Activated CD8-positive, alpha-beta memory T cell treated with anti-CD3 and anti-CD28 coated beads, Interleukin-2, amount 50 U/mL, for 24 hours (primary cell): ENCODE data around the gene TM9SF2.
"Not testable (repeated sequence)": the region's sequence is repeated elsewhere in the genome, so short reads cannot be mapped to it uniquely, and the experiment has no call there.

ENCODE experiments used
- DNase-seq: peaks from one replicate; pipeline ENCODE4 v3.0.0-alpha.2; 2020; ENCODE audit errors: extremely low read depth

Gene TM9SF2

GRCh38 chr13:99501184-99501847 lies at the start of gene TM9SF2:
Gene TM9SF2, plus strand, starts transcription at chr13:99501472. Its CDS starts 135 bp downstream, at chr13:99501607.
- peak; percentile 93 for DNase-seq

- DNase-seq = no peak
Measured at GRCh38 chr13:99454518-99455183, 46.6 kb upstream of the TM9SF2 start.

DNA sequence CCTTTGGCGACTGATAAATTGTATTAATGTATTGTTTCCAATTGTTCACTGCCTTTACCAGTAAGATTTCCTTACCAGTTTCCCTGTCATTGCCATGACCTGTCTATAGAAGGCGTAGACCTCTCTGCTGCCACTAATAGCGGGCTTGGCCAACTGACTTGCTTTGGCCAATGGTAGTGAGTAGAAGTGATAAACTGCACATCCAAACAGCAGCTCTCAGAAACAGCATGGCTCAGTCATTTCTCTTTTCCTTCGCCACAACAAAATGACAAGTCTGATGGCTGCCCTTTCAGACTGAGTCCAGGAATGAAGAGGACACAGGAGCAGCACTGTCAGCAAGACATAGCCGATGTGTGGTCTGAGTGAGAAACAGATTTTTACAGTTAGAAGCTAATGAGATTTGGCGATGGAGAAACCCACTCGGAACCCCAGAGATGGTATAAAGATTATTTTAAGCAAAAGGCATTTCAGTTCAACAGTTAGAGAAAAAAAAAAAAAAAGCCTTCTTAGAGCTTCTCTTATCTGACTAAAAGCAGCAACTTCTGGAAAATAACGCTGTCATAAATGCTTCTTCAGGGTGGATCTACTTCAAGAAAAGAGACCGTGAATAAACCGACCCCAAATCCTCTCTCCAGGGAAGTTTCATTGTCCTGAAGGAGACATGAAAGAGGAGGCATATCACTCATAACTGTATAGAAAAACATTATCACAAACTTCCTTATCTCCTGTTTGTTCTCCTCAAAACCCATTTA lies 42.0 kb upstream of the TM9SF2 start:
- DNase-seq = no peak

DNA sequence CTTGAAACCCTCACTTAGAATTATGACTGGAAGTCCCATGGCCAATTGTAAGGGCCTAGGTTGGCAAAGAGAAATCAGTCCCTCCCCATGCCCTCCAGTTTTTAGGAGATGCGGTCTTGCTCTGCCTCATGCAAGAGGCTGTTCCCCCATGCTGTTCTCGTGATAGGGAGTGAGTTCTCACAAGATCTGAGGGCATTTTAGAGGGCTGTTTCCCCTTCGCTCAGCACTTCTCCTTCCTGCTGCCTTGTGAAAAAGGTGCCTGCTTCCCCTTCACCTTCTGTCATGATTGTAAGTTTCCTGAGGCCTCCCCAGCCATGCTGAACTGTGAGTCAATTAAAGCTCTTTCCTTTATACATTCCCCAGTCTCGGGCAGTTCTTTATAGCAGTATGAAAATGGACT lies 40.5 kb upstream of the TM9SF2 start:
- DNase-seq = not testable (repeated sequence)

DNA sequence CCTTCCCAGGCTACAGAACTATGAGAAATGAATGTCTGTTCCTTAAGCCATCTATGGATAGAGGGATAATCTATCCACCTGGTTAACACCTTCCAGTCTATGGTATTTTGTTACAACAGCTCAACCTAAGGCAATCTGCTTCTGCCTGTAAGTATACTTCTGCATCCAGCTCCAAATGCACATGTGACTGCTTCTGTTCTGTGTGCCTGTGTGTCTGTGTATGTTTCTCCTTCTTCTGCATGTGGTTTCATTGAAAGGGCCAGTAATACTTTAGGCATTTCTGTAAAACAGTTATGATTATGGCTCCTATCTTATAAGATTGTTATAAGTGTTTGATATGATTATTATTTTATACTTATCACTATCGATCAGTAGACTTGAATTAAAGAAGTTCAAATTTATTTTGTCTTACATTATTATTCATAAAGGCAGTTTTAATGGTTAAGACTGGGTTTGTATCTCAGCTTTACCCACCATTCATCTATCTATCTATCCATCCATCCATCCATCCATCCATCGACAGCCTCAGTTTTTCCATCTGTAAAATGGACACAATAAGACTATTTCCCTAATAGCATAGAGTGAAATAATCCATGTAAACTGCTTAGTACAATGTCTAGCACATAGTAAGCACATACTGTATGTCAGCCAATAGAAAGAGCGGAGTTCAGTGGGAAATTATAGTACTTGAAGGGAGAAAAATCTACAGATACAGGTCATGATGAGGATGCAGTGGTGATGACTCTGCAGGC lies 37.5 kb upstream of the TM9SF2 start:
- DNase-seq = no peak

DNA sequence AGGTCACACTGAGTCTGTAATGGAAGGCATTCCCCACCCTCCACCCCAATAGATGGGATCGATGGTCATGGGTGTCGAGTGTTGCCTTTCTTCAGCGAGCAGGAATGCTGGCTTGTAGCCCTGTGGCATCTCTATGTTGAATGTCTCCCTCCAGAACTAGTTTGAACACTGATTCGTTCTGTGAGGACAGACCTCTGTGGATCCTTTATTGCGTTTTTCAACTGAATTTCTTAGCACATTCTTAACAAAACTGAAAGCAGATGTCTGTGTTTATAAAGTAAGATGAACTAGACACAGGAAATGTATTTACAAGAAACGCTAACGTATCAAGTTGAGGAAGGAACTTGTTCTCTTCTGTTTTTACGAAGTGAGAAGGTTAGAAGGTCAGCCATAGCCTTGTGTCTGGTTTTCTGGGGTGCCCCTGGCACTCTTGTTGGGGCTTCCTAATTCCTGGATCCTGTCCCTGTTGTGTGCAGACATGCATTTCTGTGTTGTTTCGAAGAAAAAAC lies 36.8 kb upstream of the TM9SF2 start:
- DNase-seq = no peak

DNA sequence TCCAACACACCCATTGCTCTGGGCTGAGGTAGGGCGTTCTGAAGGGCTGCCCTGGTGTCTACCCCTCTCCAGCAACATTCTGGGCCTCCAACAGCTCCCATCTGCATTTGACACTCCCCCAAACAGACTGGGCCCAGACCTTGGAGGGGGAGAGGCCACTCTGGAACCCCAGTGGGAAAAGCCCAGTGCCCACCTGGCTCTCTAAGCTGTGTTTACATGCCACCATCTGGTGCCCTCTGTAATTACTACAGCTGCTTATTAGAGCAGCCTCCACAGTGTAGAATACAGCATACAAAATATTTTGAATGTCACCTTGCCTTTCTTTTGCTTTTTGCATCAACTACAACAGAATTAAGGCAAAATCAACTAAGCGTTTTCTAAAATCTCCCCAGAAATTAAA lies 35.8 kb upstream of the TM9SF2 start:
- no peak for DNase-seq

GRCh38 chr13:99467764-99468163 lies 33.5 kb upstream of the TM9SF2 start:
- no peak for DNase-seq

GRCh38 chr13:99469041-99469440 lies 32.2 kb upstream of the TM9SF2 start:
- no peak for DNase-seq

- no peak for DNase-seq
Measured at GRCh38 chr13:99470027-99470426, 31.2 kb upstream of the TM9SF2 start.

GRCh38 chr13:99471221-99472121 lies 29.8 kb upstream of the TM9SF2 start:
- DNase-seq = no peak

DNA sequence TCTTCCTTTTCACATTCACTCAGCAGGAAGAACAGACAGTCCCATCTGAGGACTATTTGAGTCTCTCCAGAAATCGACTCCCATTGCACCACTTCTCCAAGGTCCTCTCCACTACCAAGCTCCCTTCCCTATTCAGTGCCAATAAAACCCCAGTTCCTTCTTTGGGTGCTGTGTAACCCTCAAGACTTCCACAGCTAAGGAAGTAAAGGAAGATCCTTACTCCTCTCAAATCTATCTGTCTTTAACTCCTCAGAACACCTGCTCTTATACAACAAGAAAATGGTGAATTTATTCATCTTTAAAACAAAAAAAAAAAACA lies 29.2 kb upstream of the TM9SF2 start:
- no peak for DNase-seq

DNA sequence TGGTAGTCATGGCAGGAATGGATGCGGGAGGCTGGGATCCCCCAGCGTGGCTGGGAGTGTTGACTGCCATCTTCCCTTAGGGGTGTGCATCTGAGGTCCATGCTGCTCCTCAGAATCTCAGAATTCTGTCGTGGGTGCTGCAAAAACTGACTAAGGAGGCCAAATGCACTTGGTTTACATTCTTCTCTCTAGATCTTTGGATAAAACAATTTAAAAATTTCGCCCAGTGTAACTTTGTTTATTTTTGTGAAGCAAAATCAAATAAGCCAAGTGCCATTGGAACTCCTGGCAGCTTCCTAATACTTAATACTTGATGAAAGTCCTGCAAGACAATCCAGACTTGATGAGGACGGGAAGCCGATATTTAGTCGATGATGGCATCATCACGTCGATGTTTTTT lies 27.8 kb upstream of the TM9SF2 start:
- DNase-seq = no peak

GRCh38 chr13:99476648-99477047 lies 24.6 kb upstream of the TM9SF2 start:
- DNase-seq = no peak

GRCh38 chr13:99477493-99477892 lies 23.8 kb upstream of the TM9SF2 start:
- no peak for DNase-seq

DNA sequence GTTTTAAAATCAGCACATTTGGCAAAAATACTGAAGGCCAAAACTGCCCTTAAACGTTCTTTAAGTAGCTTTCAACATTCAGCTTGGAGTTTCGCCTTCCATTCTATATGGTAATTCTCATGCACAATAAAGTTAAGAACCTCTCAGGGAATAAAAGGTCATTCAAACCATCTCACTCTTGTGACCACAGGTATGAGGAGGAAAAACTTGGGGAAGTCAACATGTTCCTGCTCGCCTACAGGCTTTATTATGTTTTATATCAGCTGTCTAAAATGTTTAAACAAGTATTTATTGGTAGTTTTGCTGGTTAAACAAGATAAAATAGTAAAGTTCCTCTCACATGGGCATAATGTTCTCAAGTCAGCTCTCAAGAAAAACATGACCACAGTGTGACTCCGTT lies 19.9 kb upstream of the TM9SF2 start:
- no peak for DNase-seq

GRCh38 chr13:99484473-99484872 lies 16.8 kb upstream of the TM9SF2 start:
- no peak for DNase-seq

DNA sequence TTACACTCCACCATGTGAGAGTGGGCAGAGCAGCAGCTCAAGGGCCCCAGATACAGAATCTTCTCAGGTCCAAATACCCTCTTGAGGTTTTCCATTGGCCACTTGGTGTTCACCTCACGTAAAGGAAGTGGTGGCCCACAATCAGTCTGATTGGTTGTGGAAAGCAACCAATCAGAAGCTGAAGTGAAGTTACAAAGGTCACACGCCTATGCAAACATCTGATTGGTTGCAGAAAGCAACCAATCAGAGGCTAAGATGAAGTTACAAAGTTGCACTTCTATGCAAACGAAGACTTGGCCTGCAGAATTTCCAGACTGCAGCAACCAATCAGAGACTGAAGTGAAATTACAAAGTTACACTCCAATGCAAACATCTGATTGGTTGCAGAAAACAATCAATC lies 14.3 kb upstream of the TM9SF2 start:
- no peak for DNase-seq

DNA sequence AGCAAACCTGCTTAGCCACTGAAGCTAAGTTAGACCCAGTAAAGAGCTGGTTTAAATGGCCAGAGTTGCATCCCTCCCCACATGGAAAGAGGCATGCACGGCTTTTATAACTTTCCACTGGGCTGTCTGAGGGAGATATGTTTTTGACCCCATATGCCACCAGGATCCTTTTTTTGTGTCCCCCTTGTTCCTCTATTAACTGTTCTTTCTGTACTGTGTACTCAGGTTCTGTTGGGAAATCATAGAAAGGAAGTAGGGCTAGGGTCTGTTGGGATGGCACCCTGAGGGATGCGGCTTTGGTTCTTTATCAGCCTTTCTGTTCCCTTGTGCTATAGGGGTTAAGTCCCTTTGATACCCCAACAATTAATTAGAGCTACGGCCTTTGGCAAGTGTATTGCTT lies 12.2 kb upstream of the TM9SF2 start:
- DNase-seq = no peak

- DNase-seq = not testable (repeated sequence)
Measured at GRCh38 chr13:99491750-99492149, 9.5 kb upstream of the TM9SF2 start.
